Ishikawa (cell line): ENCODE results near the gene NSMCE1.

ENCODE experiments used
- CREB1 ChIP-seq: IDR thresholded peaks from 2 replicates; pipeline ENCODE4 v1.6.1; 2012; ENCODE audit warnings: low read depth
- EP300 ChIP-seq: IDR thresholded peaks from 2 replicates; pipeline ENCODE4 v1.6.1; 2012; ENCODE audit warnings: borderline replicate concordance
- FOXM1 ChIP-seq: IDR thresholded peaks from 2 replicates; pipeline ENCODE4 v1.6.1; 2012; ENCODE audit warnings: low read depth, borderline replicate concordance
- NFIC ChIP-seq: IDR thresholded peaks from 2 replicates; pipeline ENCODE4 v1.6.1; 2012
- RAD21 ChIP-seq: IDR thresholded peaks from 2 replicates; pipeline ENCODE4 v1.6.1; 2012; ENCODE audit warnings: low read depth
- TAF1 ChIP-seq: IDR thresholded peaks from 2 replicates; pipeline ENCODE4 v1.6.1; 2012; ENCODE audit warnings: low read depth, mild to moderate bottlenecking
- TCF12 ChIP-seq: IDR thresholded peaks from 2 replicates; pipeline ENCODE4 v1.6.1; 2012; ENCODE audit warnings: low read depth
- YY1 ChIP-seq: IDR thresholded peaks from 2 replicates; pipeline ENCODE4 v1.6.1; 2012; ENCODE audit warnings: low read depth
- TF ChIP-seq, protein P1 (sequence below): IDR thresholded peaks from 2 replicates; pipeline ENCODE4 v1.6.1; 2012
- TF ChIP-seq, protein P2 (sequence below): IDR thresholded peaks from 2 replicates; pipeline ENCODE4 v1.6.1; 2012; ENCODE audit warnings: low read depth, mild to moderate bottlenecking
- TF ChIP-seq, protein P3 (sequence below): IDR thresholded peaks from 2 replicates; pipeline ENCODE4 v1.6.1; 2012

DNA sequence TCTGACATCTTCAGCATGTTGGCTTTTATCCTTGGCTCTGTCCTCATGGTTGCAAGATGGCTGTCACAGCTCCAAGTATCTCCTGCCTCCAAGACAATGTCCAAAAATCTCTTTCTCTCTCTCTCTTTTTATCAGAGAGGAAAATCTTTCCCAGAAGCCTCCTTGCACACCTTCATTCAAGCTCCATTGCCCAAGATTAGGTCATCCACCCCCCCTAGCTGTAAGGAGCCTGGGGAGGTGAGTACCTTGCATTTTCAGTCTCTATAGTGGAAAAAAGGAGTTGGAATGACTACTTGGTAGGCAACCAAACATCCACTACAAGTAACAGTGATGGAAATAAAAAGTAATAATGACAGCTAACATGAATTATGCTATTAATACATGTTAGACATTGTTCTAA is 22.0 kb upstream of the NSMCE1 start:
- TF ChIP-seq YY1: no peak
- TF ChIP-seq, protein P1, sequence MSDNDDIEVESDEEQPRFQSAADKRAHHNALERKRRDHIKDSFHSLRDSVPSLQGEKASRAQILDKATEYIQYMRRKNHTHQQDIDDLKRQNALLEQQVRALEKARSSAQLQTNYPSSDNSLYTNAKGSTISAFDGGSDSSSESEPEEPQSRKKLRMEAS: no peak
- TF ChIP-seq TCF12: no peak
- no peak for TF ChIP-seq EP300
- TF ChIP-seq TAF1: no peak
- TF ChIP-seq, protein P2, sequence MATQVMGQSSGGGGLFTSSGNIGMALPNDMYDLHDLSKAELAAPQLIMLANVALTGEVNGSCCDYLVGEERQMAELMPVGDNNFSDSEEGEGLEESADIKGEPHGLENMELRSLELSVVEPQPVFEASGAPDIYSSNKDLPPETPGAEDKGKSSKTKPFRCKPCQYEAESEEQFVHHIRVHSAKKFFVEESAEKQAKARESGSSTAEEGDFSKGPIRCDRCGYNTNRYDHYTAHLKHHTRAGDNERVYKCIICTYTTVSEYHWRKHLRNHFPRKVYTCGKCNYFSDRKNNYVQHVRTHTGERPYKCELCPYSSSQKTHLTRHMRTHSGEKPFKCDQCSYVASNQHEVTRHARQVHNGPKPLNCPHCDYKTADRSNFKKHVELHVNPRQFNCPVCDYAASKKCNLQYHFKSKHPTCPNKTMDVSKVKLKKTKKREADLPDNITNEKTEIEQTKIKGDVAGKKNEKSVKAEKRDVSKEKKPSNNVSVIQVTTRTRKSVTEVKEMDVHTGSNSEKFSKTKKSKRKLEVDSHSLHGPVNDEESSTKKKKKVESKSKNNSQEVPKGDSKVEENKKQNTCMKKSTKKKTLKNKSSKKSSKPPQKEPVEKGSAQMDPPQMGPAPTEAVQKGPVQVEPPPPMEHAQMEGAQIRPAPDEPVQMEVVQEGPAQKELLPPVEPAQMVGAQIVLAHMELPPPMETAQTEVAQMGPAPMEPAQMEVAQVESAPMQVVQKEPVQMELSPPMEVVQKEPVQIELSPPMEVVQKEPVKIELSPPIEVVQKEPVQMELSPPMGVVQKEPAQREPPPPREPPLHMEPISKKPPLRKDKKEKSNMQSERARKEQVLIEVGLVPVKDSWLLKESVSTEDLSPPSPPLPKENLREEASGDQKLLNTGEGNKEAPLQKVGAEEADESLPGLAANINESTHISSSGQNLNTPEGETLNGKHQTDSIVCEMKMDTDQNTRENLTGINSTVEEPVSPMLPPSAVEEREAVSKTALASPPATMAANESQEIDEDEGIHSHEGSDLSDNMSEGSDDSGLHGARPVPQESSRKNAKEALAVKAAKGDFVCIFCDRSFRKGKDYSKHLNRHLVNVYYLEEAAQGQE: no peak
- TF ChIP-seq FOXM1: no peak
- no peak for TF ChIP-seq CREB1
- no peak for TF ChIP-seq RAD21
- no peak for TF ChIP-seq NFIC
- TF ChIP-seq, protein P3, sequence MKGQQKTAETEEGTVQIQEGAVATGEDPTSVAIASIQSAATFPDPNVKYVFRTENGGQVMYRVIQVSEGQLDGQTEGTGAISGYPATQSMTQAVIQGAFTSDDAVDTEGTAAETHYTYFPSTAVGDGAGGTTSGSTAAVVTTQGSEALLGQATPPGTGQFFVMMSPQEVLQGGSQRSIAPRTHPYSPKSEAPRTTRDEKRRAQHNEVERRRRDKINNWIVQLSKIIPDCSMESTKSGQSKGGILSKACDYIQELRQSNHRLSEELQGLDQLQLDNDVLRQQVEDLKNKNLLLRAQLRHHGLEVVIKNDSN: no peak
